NCI-H2107 treated with DMSO at 0.1 percent for 48 hours (cell line): ENCODE measurements around the gene RNASEH2A.
A peak's percentile ranks its signal among the peaks of the same experiment; 100 is the strongest.

Experiments used
- DNase-seq: peaks from one replicate; lab custom pipeline; 2025; ENCODE audit not compliant: unreplicated experiment; lab: John Stamatoyannopoulos, UW

The RNASEH2A gene

DNA sequence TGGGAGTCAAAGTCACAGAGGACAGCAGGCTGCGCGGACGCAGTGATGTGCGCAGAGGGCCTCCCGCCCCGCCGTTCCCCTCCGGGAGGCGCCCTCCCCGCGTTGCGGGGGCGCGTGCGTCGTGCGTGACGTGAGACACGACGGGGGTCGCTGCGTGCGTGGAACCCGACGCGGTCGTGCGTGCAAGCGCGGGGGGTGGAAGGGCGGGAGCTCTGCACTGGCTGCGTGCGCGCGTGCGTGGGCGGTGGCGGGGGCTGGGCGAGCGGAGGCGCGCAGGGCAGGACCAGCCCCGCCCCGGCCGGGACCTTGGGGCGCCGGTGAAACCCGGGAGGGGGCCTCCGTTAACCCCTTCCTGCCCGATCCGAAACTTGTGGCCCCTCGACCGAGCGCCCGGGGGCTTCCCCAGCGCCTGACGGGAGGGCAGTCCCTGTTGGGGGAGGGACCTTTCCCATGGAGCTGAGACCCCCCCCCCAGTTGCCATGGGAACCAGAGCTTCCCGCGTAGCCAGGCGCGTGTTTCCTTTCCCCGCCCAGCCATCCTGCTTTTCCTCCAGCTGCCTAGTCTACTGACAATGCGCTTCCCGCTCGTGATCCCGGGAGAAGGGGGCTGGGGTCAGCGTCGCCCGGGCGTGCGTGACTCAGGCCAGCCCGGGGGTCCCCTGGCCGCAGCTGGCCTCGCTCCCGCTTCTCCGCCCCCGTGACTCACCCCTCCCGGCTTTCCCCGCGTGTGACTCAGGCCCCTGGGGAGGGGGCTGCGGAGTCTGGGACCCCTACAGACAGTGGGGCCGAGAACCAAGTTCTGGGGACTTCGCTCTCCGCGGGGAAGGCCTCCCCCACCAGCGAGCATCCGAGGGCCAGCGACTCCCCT is 23.7 kb upstream of the RNASEH2A start:
- peak; percentile 40 for DNase-seq

GRCh38 chr19:12783291-12783848 is 23.0 kb upstream of the RNASEH2A start:
- no peak for DNase-seq

DNA sequence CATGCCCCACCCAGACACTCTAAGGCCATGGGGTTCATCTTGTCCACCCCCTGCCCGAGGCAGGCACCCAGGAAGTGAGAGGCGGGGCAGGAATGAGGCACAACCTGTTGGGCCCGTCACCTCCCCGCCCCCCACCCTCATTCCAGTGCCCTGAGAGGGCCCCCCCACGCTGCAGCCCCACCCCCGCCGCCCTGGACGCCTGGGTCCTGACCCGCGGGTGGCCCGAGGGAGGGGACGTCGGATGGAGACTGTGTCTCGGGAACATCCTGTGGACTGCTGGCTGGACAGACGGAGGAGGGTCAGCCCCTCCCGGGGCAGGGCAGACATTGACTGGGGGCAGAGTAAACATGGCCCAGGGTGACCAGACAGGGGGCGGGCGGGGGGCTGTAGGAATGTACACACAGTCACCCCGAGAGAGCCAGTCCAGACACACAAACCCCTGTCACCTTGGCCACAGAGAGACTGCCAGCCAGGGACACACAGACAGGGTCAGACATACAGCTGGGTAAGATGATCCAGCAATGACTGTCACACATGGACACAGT is 22.5 kb upstream of the RNASEH2A start:
- DNase-seq = no peak

DNA sequence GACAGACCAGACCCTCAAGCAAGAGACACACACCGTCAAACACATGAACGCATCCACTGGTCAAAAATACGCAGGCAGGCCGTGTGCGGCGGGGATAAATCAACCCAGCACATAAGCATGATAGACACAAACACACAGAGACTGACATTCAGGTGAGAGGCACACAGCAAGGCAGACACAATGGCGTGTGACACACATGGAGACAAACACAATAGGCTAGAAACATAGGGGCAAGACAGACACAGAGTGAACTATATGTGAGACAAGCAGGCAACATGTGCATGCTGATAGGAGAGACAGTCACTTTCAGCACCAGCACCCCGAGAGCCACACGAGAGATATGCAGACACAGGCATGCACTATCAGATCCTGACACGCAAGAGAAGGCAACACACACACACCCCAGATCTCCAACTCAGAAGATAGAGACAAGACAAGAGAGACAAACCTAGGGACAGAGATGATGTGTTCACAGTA is 22.0 kb upstream of the RNASEH2A start:
- DNase-seq = no peak

DNA sequence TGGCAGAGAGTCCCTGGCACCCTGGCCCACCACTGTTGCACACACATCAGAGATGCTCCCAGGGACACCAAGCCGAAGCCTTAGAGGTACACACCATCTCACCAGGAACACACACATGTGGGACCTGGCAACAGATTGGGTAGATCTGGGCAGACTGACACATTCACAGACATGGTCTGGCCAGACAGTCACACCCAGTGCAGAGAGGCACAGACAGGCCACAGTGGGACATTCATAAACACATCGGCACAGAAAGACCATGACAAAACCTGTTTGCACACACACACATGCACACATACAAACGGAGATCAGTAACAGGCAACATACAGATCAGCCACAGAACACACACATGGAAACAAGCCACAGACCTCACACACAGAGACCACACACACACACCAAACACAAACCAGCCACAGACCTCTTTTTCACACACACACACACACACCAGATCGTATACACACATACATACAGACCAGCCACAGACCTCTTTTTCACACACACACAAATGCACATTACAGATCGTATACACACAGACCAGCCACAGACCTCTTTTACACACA is 21.4 kb upstream of the RNASEH2A start:
- DNase-seq = no peak

GRCh38 chr19:12785431-12786031 is 20.9 kb upstream of the RNASEH2A start:
- no peak for DNase-seq

DNA sequence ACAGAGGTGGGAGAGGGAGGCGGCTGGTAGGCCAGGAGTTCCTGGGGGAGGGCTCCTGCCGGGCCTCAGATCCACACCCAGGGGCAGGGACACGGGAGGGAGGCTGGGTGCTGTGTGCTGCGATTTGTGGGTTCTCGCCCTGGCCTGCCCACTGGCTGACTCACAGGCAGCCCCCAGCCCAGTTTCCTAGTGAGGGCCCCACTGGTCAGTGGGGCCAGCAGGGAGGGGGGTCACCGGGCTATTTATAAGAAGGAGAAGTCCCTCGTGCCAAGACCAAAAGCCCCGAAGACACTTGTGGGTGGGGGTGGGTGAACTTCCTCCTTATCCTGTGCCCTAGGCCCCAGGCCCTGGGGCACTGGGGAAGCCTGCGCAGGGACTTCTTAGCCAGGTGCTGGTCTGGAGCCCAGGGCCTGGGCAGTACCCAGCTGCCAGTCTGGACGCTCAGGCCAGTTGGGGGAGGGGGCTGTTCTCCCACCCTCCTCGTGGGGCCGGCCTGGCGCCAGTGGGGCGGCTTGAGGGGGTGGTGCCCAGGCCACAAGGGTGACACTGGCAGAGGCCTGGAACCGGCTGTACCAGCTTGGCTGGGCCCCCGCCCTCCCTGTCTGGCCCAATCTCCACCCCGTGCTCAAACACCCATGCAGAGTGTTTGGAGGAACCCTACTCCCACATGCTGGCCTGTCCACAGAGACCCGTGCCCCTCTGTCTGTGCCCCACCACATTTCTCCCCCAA is 20.1 kb upstream of the RNASEH2A start:
- no peak for DNase-seq

GRCh38 chr19:12786952-12787351 is 19.4 kb upstream of the RNASEH2A start:
- no peak for DNase-seq

GRCh38 chr19:12787458-12787857 is 18.9 kb upstream of the RNASEH2A start:
- no peak for DNase-seq

- no peak for DNase-seq
Observed at GRCh38 chr19:12788042-12788681, 18.2 kb upstream of the RNASEH2A start.

- peak; percentile 34 for DNase-seq
Observed at GRCh38 chr19:12788682-12789097, 17.7 kb upstream of the RNASEH2A start.

DNA sequence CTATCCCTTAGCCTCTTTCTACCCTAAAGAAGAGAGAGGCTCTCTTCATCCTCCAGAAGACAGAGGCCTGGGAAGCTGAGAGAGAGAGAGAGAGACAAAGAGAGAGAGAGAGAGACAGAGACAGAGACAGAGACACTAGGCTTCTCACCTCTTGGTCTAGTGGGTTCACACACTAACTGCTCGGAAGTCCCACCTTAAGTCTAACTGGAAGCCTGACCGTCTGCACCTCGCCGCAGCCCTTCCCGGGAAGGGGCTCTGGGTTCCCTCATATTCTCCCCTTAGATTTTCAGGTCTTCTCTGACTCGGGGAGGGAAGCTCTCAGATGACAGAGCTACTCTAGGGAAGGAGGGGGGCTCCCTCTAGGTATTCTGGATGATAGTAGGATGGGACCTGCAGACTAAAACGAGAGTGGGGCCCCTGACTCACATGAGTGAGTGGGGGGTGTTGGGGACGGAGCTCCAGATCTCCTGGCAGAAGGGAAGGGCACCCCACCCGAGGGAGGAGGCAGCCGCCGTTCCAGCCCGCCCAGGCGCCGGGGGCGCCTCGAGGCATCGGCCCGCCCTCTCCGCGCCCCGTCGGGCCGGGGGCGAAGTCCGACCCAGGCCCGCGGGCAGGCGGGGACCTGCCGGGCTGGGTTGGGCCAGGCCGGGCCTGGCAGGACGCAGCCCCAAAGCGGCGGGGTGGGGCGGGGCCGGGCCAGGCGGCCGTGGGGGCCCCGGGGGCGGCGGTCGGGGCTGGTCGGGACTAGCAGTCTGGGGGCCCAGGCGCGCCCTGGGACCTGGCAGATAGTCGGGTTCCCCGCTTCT is 17.1 kb upstream of the RNASEH2A start:
- no peak for DNase-seq

DNA sequence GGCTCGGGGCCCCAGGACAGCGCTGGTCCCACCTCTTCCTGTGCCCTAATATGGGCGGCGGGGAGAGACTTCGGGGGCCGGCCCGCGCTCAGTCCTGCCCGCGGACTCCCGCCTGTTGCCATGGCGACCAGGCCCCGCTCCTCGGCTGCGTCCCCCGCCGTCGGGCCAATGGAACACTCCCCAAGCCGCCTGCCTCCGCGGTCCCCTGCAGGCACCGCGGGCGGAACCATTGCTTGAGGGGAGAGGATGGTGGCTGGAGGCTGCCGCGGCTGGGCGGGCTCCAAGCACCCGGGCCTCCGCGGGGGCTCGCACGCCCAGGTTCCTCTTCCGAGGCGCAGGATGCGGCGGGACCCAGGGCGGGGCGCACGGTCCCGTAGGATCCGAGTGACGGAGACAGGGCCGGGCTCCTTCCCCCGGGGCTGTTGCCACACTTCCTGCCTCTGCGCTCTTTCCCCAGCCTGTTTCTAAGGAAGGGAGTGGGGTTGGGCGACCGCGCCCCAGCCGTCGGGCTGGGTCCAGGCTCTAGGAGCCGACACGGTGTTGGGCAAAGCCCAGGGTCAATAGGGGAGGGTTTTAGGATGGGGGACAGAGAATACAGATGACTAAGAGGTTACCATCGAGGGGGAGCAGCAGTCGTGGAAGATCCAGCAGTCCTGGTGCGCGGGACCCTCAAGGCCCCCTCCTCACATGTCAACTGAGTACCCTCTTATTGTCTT is 16.3 kb upstream of the RNASEH2A start:
- DNase-seq = peak; percentile 85

DNA sequence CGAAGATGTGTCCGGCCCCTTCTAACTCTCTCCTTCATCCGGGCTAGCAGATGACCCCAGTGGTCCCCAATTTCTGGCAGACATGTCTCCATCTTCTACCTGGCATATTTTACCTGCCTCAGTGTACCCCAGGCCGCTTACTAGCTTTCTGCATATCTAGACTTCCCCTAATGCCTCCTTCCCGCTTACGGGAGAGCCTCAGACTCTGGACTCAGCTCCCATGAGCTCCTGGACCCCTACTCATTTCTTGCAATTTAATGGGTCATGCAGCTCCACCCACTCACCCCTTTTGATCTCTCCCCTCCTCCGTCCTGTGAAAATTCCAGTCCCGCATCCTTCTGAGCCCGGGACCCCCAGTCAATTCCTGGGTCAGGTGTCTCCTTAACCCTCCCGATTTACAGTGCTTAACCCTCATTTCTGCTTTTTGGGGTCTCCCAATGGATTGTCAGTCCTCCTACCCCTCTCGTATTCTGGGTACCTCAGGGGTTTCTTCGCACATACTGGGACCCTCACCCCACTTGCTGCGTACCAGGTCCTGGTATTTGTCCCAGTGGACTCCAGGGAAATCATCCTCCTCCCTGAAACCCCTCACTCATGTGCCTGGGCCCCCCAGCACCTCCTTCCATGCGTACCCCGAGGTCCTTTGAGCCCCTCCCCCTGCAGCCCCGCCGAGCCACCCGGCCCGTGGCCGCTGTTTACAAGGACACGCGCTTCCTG is 15.6 kb upstream of the RNASEH2A start:
- DNase-seq = no peak

DNA sequence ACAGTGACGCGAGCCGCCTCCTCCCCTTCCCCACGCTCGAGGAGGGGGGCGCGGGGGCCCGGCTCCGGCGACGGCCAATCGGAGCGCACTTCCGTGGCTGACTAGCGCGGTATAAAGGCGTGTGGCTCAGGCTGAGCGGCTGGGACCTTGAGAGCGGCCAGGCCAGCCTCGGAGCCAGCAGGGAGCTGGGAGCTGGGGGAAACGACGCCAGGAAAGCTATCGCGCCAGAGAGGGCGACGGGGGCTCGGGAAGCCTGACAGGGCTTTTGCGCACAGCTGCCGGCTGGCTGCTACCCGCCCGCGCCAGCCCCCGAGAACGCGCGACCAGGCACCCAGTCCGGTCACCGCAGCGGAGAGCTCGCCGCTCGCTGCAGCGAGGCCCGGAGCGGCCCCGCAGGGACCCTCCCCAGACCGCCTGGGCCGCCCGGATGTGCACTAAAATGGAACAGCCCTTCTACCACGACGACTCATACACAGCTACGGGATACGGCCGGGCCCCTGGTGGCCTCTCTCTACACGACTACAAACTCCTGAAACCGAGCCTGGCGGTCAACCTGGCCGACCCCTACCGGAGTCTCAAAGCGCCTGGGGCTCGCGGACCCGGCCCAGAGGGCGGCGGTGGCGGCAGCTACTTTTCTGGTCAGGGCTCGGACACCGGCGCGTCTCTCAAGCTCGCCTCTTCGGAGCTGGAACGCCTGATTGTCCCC is 14.9 kb upstream of the RNASEH2A start, which contains the start of gene JUNB:
Gene JUNB, plus strand, starts transcription at position 142 of the 706 bp plus-strand sequence. Its CDS starts 286 bp downstream, at position 428.
- DNase-seq = peak; percentile 79

GRCh38 chr19:12792051-12792852 is 14.1 kb upstream of the RNASEH2A start:
- DNase-seq = peak; percentile 45

DNA sequence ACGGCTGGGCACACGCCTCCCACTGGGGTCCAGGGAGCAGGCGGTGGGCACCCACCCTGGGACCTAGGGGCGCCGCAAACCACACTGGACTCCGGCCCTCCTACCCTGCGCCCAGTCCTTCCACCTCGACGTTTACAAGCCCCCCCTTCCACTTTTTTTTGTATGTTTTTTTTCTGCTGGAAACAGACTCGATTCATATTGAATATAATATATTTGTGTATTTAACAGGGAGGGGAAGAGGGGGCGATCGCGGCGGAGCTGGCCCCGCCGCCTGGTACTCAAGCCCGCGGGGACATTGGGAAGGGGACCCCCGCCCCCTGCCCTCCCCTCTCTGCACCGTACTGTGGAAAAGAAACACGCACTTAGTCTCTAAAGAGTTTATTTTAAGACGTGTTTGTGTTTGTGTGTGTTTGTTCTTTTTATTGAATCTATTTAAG is 13.5 kb upstream of the RNASEH2A start:
- no peak for DNase-seq
